Activated CD4-positive, alpha-beta T cell treated with anti-CD3 and anti-CD28 coated beads for 36 hours (primary cell): ENCODE data around the gene NKAP. TPM values are rescaled to one million over a fixed set of nuclear protein-coding genes. Genes with fewer than 3 reads are reported as not detected.
A peak's percentile ranks its signal among the peaks of the same experiment; 100 is the strongest.

Experiments used
- ATAC-seq: fragments of 200-7000 bp; cut with Tn5 transposase; one replicate; pipeline ENCODE4 v1.10.0; 2021; ENCODE audit warnings: mild to moderate bottlenecking, moderate library complexity
- CTCF ChIA-PET: fragments of 350-600 bp; sonication (Branson Sonifier 250); formaldehyde crosslinking; loops from one replicate; lab custom pipeline; 2021; ENCODE audit warnings: antibody characterized with exemption; lab: Charles Lee
- POLR2A ChIA-PET: fragments of 350-600 bp; sonication (Branson Sonifier 250); formaldehyde crosslinking; loops from one replicate; lab custom pipeline; 2021; ENCODE audit warnings: antibody characterized with exemption, inconsistent platforms; lab: Charles Lee
- DNase-seq: peaks from one replicate; pipeline ENCODE4 v3.0.0-alpha.2; 2020
- H3K27ac Mint-ChIP-seq: one replicate; pipeline ENCODE4 v1.8.0; 2021; ENCODE audit warnings: mixed read lengths
- H3K27me3 Mint-ChIP-seq: one replicate; pipeline ENCODE4 v1.8.0; 2021; ENCODE audit warnings: mixed read lengths
- H3K36me3 Mint-ChIP-seq: one replicate; pipeline ENCODE4 v1.8.0; 2021; ENCODE audit warnings: low read depth, mixed read lengths
- H3K4me1 Mint-ChIP-seq: one replicate; pipeline ENCODE4 v1.8.0; 2021; ENCODE audit warnings: mixed read lengths
- H3K4me3 Mint-ChIP-seq: one replicate; pipeline ENCODE4 v1.8.0; 2021; ENCODE audit warnings: mild to moderate bottlenecking, moderate library complexity, mixed read lengths
- H3K9me3 Mint-ChIP-seq: one replicate; pipeline ENCODE4 v1.8.0; 2021; ENCODE audit warnings: low read depth, mixed read lengths
- intact Hi-C, 2 experiments: fragments of 100-400 bp; cut with DNase I in 1 of 2; cut with micrococcal nuclease in 1 of 2; formaldehyde crosslinking; loops; one replicate each; pipeline versions ENCODE4 v1.14.2 to v1.15.1; 2022 to 2024; cut with DNase I, micrococcal nuclease
- total RNA-seq, 2 experiments: library from RNA; stranded (reverse); gene quantifications; one replicate each; pipeline ENCODE4 v1.2.3, GENCODE V29; 2021

Gene NKAP
- total RNA-seq, 2 experiments from 2014 or later, result 11.8 to 12.2 TPM

- DNase-seq, result peak; percentile 75
- CTCF ChIA-PET, result interaction anchor here (0.5 to 1.3 kb wide), 10 partner anchors 8 to 1426 kb away, joined by 3 to 5 read pairs (median 4); partner anchors contain the start of gene AKAP14
- POLR2A ChIA-PET, result interaction anchor here (0.6 to 1.4 kb wide), 3 partner anchors 35 to 96 kb away, joined by 3 to 8 read pairs (median 4); partner anchors contain the start of gene RPL39
- no peaks in the 10 kb centered on the region for H3K27me3 Mint-ChIP-seq
- H3K4me3 Mint-ChIP-seq, result no peak overlapping the region
- peak; percentile 92 for ATAC-seq
- peaks cover 6% of the 10 kb centered on the region for H3K4me1 Mint-ChIP-seq
- H3K27ac Mint-ChIP-seq, result no peak overlapping the region
- H3K9me3 Mint-ChIP-seq, result no peaks in the 10 kb centered on the region
- intact Hi-C loops, result no loop called here
- H3K36me3 Mint-ChIP-seq, result no peaks in the 10 kb centered on the region
Observed at GRCh38 chrX:119887721-119888425, 55.7 kb downstream of the NKAP start.

GRCh38 chrX:119885554-119886428 lies 57.8 kb downstream of the NKAP start:
- DNase-seq (peak; percentile 9), ATAC-seq (peak; percentile 64)
- peaks cover 6% of the 10 kb centered on the region for H3K4me1 Mint-ChIP-seq
- H3K4me3 Mint-ChIP-seq, result no peak overlapping the region
- H3K36me3 Mint-ChIP-seq, result no peaks in the 10 kb centered on the region
- no peaks in the 10 kb centered on the region for H3K27me3 Mint-ChIP-seq
- intact Hi-C loops, result no loop called here
- no peaks in the 10 kb centered on the region for H3K9me3 Mint-ChIP-seq
- POLR2A ChIA-PET, result no interaction called here
- CTCF ChIA-PET, result no interaction called here
- no peak overlapping the region for H3K27ac Mint-ChIP-seq

GRCh38 chrX:119880552-119881437 lies 62.8 kb downstream of the NKAP start:
- peak; percentile 44 for DNase-seq
- Mint-ChIP-seq H3K27ac (peak overlapping the region; percentile 60), H3K9me3 (no peaks in the 10 kb centered on the region), H3K36me3 (peaks cover 10% of the 10 kb centered on the region), H3K27me3 (no peaks in the 10 kb centered on the region), H3K4me3 (no peak overlapping the region), H3K4me1 (peaks cover 10% of the 10 kb centered on the region)
- intact Hi-C loops, result loop anchor here (2.0 kb wide), 2 partner anchors 90 to 364 kb away; partner anchors contain the start of gene RPL39 (in 1 of the 2)
- POLR2A ChIA-PET, result interaction anchor here (0.6 kb wide), 1 partner anchor 89 kb away, joined by 3 read pairs; the partner anchor contains the start of gene RPL39
- ATAC-seq, result peak; percentile 92
- CTCF ChIA-PET, result interaction anchor here (0.6 to 2.3 kb wide), 6 partner anchors 10 to 127 kb away, joined by 3 to 8 read pairs (median 5); partner anchors contain the start of gene RPL39

- POLR2A ChIA-PET, result no interaction called here
- DNase-seq, result peak; percentile 30
- Mint-ChIP-seq H3K9me3 (no peaks in the 10 kb centered on the region), H3K27ac (peak overlapping the region; percentile 60), H3K36me3 (peaks cover 10% of the 10 kb centered on the region), H3K27me3 (no peaks in the 10 kb centered on the region), H3K4me1 (peaks cover 10% of the 10 kb centered on the region), H3K4me3 (no peak overlapping the region)
- CTCF ChIA-PET, result interaction anchor here (0.6 to 2.3 kb wide), 6 partner anchors 10 to 126 kb away, joined by 3 to 8 read pairs (median 5); partner anchors contain the start of gene RPL39
- peak; percentile 28 for ATAC-seq
- intact Hi-C loops, result loop anchor here (2.0 kb wide), 2 partner anchors 89 to 363 kb away; partner anchors contain the start of gene RPL39 (in 1 of the 2)
Observed at GRCh38 chrX:119880076-119880475, 63.5 kb downstream of the NKAP start.

- no peaks in the 10 kb centered on the region for H3K27me3 Mint-ChIP-seq
- CTCF ChIA-PET, result interaction anchor here (0.6 to 2.3 kb wide), 6 partner anchors 8 to 122 kb away, joined by 3 to 8 read pairs (median 4); partner anchors contain the start of gene UPF3B
- peaks cover 10% of the 10 kb centered on the region for H3K36me3 Mint-ChIP-seq
- peaks cover 12% of the 10 kb centered on the region for H3K4me1 Mint-ChIP-seq
- no peak overlapping the region for H3K4me3 Mint-ChIP-seq
- DNase-seq, result no peak
- ATAC-seq, result no peak
- H3K27ac Mint-ChIP-seq, result peak overlapping the region; percentile 75
- no peaks in the 10 kb centered on the region for H3K9me3 Mint-ChIP-seq
- POLR2A ChIA-PET, result interaction anchor here (0.7 kb wide), 1 partner anchor 94 kb away, joined by 6 read pairs; no protein-coding TSS in a partner anchor
- intact Hi-C loops, result loop anchor here (10.0 kb wide), 2 partner anchors 124 to 274 kb away; partner anchors contain the start of genes SOWAHD (in 2 of the 2) and NKRF (in 1 of the 2)
Observed at GRCh38 chrX:119878740-119879139, 64.8 kb downstream of the NKAP start.

- ATAC-seq (peak; percentile 93), DNase-seq (peak; percentile 91)
- H3K36me3 Mint-ChIP-seq, result peaks cover 25% of the 10 kb centered on the region
- ChIA-PET POLR2A (interaction anchor here (0.6 to 3.2 kb wide), 7 partner anchors 19 to 186 kb away, joined by 3 to 21 read pairs (median 7); partner anchors contain the start of genes RPL39 and UPF3B), CTCF (interaction anchor here (0.6 to 2.5 kb wide), 4 partner anchors 17 to 288 kb away, joined by 3 to 13 read pairs (median 5); partner anchors contain the start of genes RPL39 and UPF3B)
- H3K9me3 Mint-ChIP-seq, result no peaks in the 10 kb centered on the region
- H3K27me3 Mint-ChIP-seq, result no peaks in the 10 kb centered on the region
- intact Hi-C loops, result loop anchor here (1.0 to 10.0 kb wide), 12 partner anchors 18 to 690 kb away; partner anchors contain the start of genes NKRF (in 2 of the 2), RPL39 (in 2 of the 2), SOWAHD (in 2 of the 2) and NKAP (in 1 of the 2)
- H3K4me1 Mint-ChIP-seq, result peaks cover 14% of the 10 kb centered on the region
- peak within 1 kb of the TSS; percentile 99 for H3K27ac Mint-ChIP-seq
- peak within 1 kb of the TSS; percentile 100 for H3K4me3 Mint-ChIP-seq
Observed at GRCh38 chrX:119871599-119872395, 71.8 kb downstream of the NKAP start, which contains the start of the genes NDUFA1 and RNF113A. NDUFA1 (plus strand) TSS chrX:119871832; CDS start chrX:119871912, 80 bp downstream. RNF113A (minus strand) TSS chrX:119871733; CDS start chrX:119871613, 120 bp downstream.

- intact Hi-C loops, result loop anchor here (1.0 to 10.0 kb wide), 12 partner anchors 18 to 690 kb away; partner anchors contain the start of genes NKRF (in 2 of the 2), RPL39 (in 2 of the 2), SOWAHD (in 2 of the 2) and NKAP (in 1 of the 2)
- peak overlapping the region; percentile 100 for H3K4me3 Mint-ChIP-seq
- ATAC-seq (peak; percentile 43), DNase-seq (no peak)
- H3K27me3 Mint-ChIP-seq, result no peaks in the 10 kb centered on the region
- H3K9me3 Mint-ChIP-seq, result no peaks in the 10 kb centered on the region
- H3K4me1 Mint-ChIP-seq, result peaks cover 14% of the 10 kb centered on the region
- ChIA-PET CTCF (interaction anchor here (0.6 to 2.5 kb wide), 6 partner anchors 8 to 296 kb away, joined by 3 to 13 read pairs (median 5); partner anchors contain the start of genes RPL39 and UPF3B), POLR2A (interaction anchor here (0.6 to 3.2 kb wide), 7 partner anchors 18 to 186 kb away, joined by 3 to 21 read pairs (median 7); partner anchors contain the start of genes RPL39 and UPF3B)
- peak overlapping the region; percentile 99 for H3K27ac Mint-ChIP-seq
- peaks cover 24% of the 10 kb centered on the region for H3K36me3 Mint-ChIP-seq
Observed at GRCh38 chrX:119871245-119871598, 72.3 kb downstream of the NKAP start.
